HepG2 (cell line): Measurements from ENCODE around the gene OR10H1. TPM values are rescaled to one million over a fixed set of nuclear protein-coding genes. Genes with fewer than 3 reads are reported as not detected.

Experiments used
- ATAC-seq: fragments of 200-7000 bp; cut with Tn5 transposase; 3 replicates; pipeline ENCODE4 v1.9.1; 2020; ENCODE audit warnings: mild to moderate bottlenecking, moderate library complexity
- BruUV-seq: library from RNA; stranded (reverse); fragments of 400-500 nt; replicated peaks from 2 replicates; lab custom pipeline; 2021; lab: Mats Ljungman, UMichigan
- CTCF ChIA-PET: fragments of 300-600 bp; formaldehyde crosslinking; extraction: SDS; loops from one replicate; lab custom pipeline; 2021; ENCODE audit warnings: low total read pairs, inconsistent platforms, low intra/inter-chr PET ratio; lab: Yijun Ruan, JAX
- POLR2A ChIA-PET: fragments of 350-600 bp; sonication (Branson Sonifier 250); formaldehyde crosslinking; loops from one replicate; lab custom pipeline; 2020; ENCODE audit warnings: antibody characterized with exemption, inconsistent platforms; lab: Yijun Ruan, JAX
- DNase-seq: peaks from one replicate; pipeline ENCODE4 v3.0.0-alpha.2; 2015; ENCODE audit warnings: low spot score
- FAIRE-seq: peaks from 3 replicates; lab custom pipeline; 2011; peaks lifted over from hg19 to GRCh38; lab: Jason Lieb, UNC
- H2AFZ ChIP-seq: one replicate; pipeline ENCODE4 v1.6.1; 2011; ENCODE audit warnings: low read length, inconsistent platforms
- H3K27ac ChIP-seq: fragments of 300-600 bp; 3 replicates; pipeline ENCODE4 v1.8.0; 2011; ENCODE audit warnings: mixed run types, mild to moderate bottlenecking, mixed read lengths, low read length, inconsistent platforms; ENCODE audit not compliant: insufficient read depth; ENCODE audit errors: extremely low read length
- H3K27me3 ChIP-seq, 2 experiments: fragments of 200-600 bp in 1 of 2; 2 replicates in 1 of 2; 3 replicates in 1 of 2; pipeline versions ENCODE4 v1.6.0 to v1.8.0; 2011; ENCODE audit warnings: low read length in 2 of 2, mild to moderate bottlenecking in 2 of 2, moderate library complexity in 2 of 2, inconsistent platforms in 1 of 2; ENCODE audit not compliant: insufficient read depth in 2 of 2, control insufficient read depth in 1 of 2
- H3K36me3 ChIP-seq, 2 experiments: fragments of 200-600 bp in 1 of 2; replicated peaks in 1 of 2; 2 replicates in 1 of 2; 3 replicates in 1 of 2; pipeline versions ENCODE4 v1.5.1 to v1.8.0; 2011; ENCODE audit warnings: low read length in 2 of 2, inconsistent platforms in 1 of 2; ENCODE audit not compliant: insufficient read depth in 2 of 2, control insufficient read depth in 1 of 2
- H3K4me1 ChIP-seq: 2 replicates; pipeline ENCODE4 v1.5.1; 2012; ENCODE audit warnings: low read length, inconsistent platforms; ENCODE audit not compliant: insufficient read depth
- H3K4me2 ChIP-seq: 2 replicates; pipeline ENCODE4 v1.6.0; 2011; ENCODE audit warnings: low read depth, low read length, inconsistent platforms
- H3K4me3 ChIP-seq, 3 experiments: fragments of 200-600 bp in 1 of 3; sonication (generic), shearing (Covaris generic) in 1 of 3; replicated peaks in 1 of 3; 2 replicates each; pipeline ENCODE4 v1.5.1; 2011 to 2016; ENCODE audit warnings: low read length in 3 of 3, inconsistent platforms in 2 of 3, low read depth in 2 of 3, mild to moderate bottlenecking in 2 of 3, control low read depth in 1 of 3, mixed read lengths in 1 of 3; ENCODE audit not compliant: insufficient read depth in 1 of 3
- H3K79me2 ChIP-seq: one replicate; pipeline ENCODE4 v1.6.1; 2011; ENCODE audit warnings: low read length, inconsistent platforms; ENCODE audit not compliant: insufficient read depth
- H3K9ac ChIP-seq: 2 replicates; pipeline ENCODE4 v1.6.0; 2011; ENCODE audit warnings: mild to moderate bottlenecking, low read depth, low read length, inconsistent platforms; ENCODE audit not compliant: insufficient read depth
- H3K9me3 ChIP-seq: 2 replicates; pipeline ENCODE4 v1.5.1; 2012; ENCODE audit warnings: mild to moderate bottlenecking, low read length
- H4K20me1 ChIP-seq: 2 replicates; pipeline ENCODE4 v1.6.0; 2011; ENCODE audit warnings: inconsistent platforms, mild to moderate bottlenecking, low read length, moderate library complexity; ENCODE audit not compliant: insufficient read depth
- FIP1L1 ChIP-seq: fragments of 200-400 bp; formaldehyde crosslinking; IDR thresholded peaks from 2 replicates; pipeline ENCODE4 v1.6.1; 2018; ENCODE audit warnings: low read depth, mild to moderate bottlenecking, low read length, moderate library complexity, borderline replicate concordance; ENCODE audit not compliant: insufficient read depth
- GABPA ChIP-seq, 2 experiments: IDR thresholded peaks; 2 replicates each; pipeline ENCODE4 v1.6.1; 2011 to 2016; ENCODE audit warnings: low read depth in 2 of 2, low read length in 1 of 2, missing biosample characterization in 1 of 2, missing genetic modification characterization in 1 of 2
- MBNL3 ChIP-seq: fragments of 250-450 bp; sonication (Bioruptor Pico); conservative IDR thresholded peaks from 2 replicates; pipeline ENCODE4 v1.8.0; 2022; ENCODE audit warnings: mild to moderate bottlenecking, inconsistent platforms
- MIER2 ChIP-seq: IDR thresholded peaks from 2 replicates; pipeline ENCODE4 v1.6.1; 2016; ENCODE audit warnings: missing biosample characterization, missing genetic modification reagents
- MIER3 ChIP-seq: IDR thresholded peaks from 2 replicates; pipeline ENCODE4 v1.6.1; 2016; ENCODE audit warnings: missing compliant biosample characterization, borderline replicate concordance
- RAD21 ChIP-seq: fragments of 450-650 bp; formaldehyde crosslinking; IDR thresholded peaks from 2 replicates; pipeline ENCODE4 v1.5.0; 2020; ENCODE audit warnings: mild to moderate bottlenecking
- SMC3 ChIP-seq: IDR thresholded peaks from 2 replicates; pipeline ENCODE4 v1.6.1; 2011; ENCODE audit warnings: low read length, improper control_type of control experiment
- SP1 ChIP-seq, 2 experiments: fragments of 450-650 bp in 1 of 2; sonication (generic) in 1 of 2; formaldehyde crosslinking in 1 of 2; IDR thresholded peaks; 2 replicates each; pipeline versions ENCODE4 v1.4.0 to v1.6.1; 2016 to 2020; ENCODE audit warnings: missing genetic modification reagents in 1 of 2
- STAG1 ChIP-seq: sonication (generic); formaldehyde crosslinking; IDR thresholded peaks from 2 replicates; pipeline ENCODE4 v1.4.0; 2020; ENCODE audit warnings: missing genetic modification reagents
- TSC22D2 ChIP-seq: sonication (generic); formaldehyde crosslinking; IDR thresholded peaks from 2 replicates; pipeline ENCODE4 v1.5.1; 2020; ENCODE audit warnings: missing genetic modification reagents, mild to moderate bottlenecking, borderline replicate concordance
- XRCC5 ChIP-seq: fragments of 200-400 bp; formaldehyde crosslinking; optimal IDR thresholded peaks from 2 replicates; pipeline ENCODE3; 2017; ENCODE audit warnings: mild to moderate bottlenecking, low read length
- ZNF333 ChIP-seq: sonication (generic); formaldehyde crosslinking; IDR thresholded peaks from 2 replicates; pipeline ENCODE4 v1.4.0; 2020; ENCODE audit warnings: mild to moderate bottlenecking, missing genetic modification reagents, borderline replicate concordance
- WGBS: methylation state at CpG from one replicate; pipeline ENCODE4 v1.1.6; 2017; ENCODE audit warnings: low lambda C conversion rate; 5-methylcytosine and 5-hydroxymethylcytosine counted together
- in situ Hi-C: cut with HindIII; loops from 2 replicates; pipeline ENCODE4 v1.10.0; 2017; ENCODE audit warnings: low pct_unique_long_range_greater_than_20kb; ENCODE audit not compliant: extremely low pct_ligation_motif_present
- intact Hi-C: fragments of 100-400 bp; cut with micrococcal nuclease; formaldehyde crosslinking; loops from one replicate; pipeline ENCODE4 v1.10.0; 2022; ENCODE audit not compliant: unreplicated experiment
- polyA plus RNA-seq, 8 experiments: library from polyadenylated mRNA; depleted of rRNA in 3 of 8; stranded (reverse) in 7 of 8; unstranded in 1 of 8; fragments of >200 nt; fragmentation: Illumina TruSeq in 4 of 8; extraction: Trizol in 4 of 8; gene quantifications; 2 replicates each; pipeline versions ENCODE4 v1.2.1 to v1.2.3, GENCODE V29; 2011 to 2016; ENCODE audit warnings: low read depth in 4 of 8, missing spikeins in 1 of 8, mixed read lengths in 1 of 8; ENCODE audit not compliant: insufficient read depth in 1 of 8
- total RNA-seq, 5 experiments: library from RNA; depleted of rRNA; stranded (reverse); fragments of >200 nt; fragmentation: Illumina TruSeq; extraction: Trizol; gene quantifications; 2 replicates each; pipeline ENCODE4 v1.2.3, GENCODE V29; 2016; ENCODE audit warnings: low read depth in 1 of 5
- TF ChIP-seq, protein P1 (sequence below): sonication (generic); formaldehyde crosslinking; IDR thresholded peaks from 2 replicates; pipeline ENCODE4 v1.5.0; 2020; ENCODE audit warnings: mild to moderate bottlenecking, missing genetic modification reagents, moderate library complexity
- TF ChIP-seq, protein P2 (sequence below), 2 experiments: IDR thresholded peaks; 2 replicates each; pipeline ENCODE4 v1.6.1; 2011 to 2012; ENCODE audit warnings: low read length in 2 of 2, borderline replicate concordance in 1 of 2, low read depth in 1 of 2, mild to moderate bottlenecking in 1 of 2, moderate library complexity in 1 of 2
- TF ChIP-seq, protein P3 (sequence below): sonication (generic); formaldehyde crosslinking; IDR thresholded peaks from 2 replicates; pipeline ENCODE4 v1.8.0; 2022; ENCODE audit warnings: mild to moderate bottlenecking, missing genetic modification reagents, borderline replicate concordance

OR10H1 gene
- total and polyA plus RNA-seq, 2 of the 13 experiments (the other 11 are each of a cell fraction or from before 2014, with no cell fraction given): not detected

DNA sequence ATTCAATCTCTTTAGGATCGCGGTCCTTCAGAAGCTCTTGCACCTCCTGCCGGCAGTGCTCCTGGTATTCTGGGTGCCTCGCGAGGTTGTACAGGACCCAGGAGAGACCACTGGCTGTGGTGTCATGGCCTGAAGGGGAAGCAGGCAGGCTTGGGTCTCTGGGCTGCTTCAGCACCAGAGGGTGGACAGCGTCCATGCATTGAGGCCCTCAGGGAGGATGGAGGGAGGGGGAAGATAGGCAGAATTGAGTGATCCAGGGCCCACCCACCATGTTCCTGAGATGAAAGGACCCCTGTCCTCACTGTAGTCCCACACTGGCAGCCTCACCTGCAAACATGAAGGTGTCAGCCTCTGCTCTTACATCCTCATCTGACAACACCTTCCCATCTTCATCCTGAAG, 45.9 kb downstream of the OR10H1 start (continued):
- TF ChIP-seq ZNF333 (CRISPR knock-in tag) (no peak), MIER3 (CRISPR knock-in tag) (0 out of 2 replicates have a peak, but pooled peaks have one; percentile 25)

DNA sequence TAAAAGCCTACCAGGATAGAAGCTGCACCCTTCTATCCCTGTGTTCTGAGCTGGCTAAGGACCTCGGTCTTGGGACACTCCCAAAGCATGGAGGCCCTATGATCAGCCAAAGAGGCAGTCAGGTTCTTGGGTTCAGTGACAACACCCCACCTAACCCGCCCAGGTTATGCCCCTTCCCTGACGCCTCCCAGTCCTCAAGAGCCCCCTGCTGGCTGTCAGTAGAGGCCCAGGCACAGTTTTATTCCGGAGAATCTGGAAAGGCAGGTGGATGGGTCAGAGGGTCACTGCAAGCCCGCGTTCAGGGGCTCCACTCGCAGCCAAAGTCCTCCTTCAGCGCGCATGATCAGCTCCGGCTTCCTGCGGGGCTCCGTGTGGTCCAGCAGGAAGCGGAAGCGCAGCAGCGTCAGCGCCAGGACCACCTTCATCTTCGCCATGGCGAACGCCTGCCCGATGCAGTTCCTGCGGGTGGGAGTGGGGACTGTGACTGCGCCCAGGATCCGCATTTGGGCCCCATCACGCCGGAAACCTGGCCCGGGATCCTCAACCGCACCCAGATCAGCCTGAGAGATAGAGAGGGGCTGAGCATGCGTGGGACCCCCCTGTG, 55.4 kb downstream of the OR10H1 start:
- peak; percentile 34 for DNase-seq
- H3K9ac ChIP-seq: no peak overlapping the region
- WGBS: 31% methylated on average over 16 of the region's 28 CpGs
- H2AFZ ChIP-seq: no peak overlapping the region
- no TSS peak for BruUV-seq
- intact Hi-C loops (loop anchor here (1.0 kb wide), 1 partner anchor 129 kb away; no protein-coding TSS in a partner anchor), in situ Hi-C loops (loop anchor here (5.0 kb wide), 1 partner anchor 133 kb away; no protein-coding TSS in a partner anchor)
- H3K36me3 ChIP-seq: no peaks in the 10 kb centered on the region
- no peaks in the 10 kb centered on the region for H4K20me1 ChIP-seq
- no peaks in the 10 kb centered on the region for H3K27me3 ChIP-seq
- POLR2A ChIA-PET: no interaction called here
- no peak for FAIRE-seq
- H3K4me3 ChIP-seq: no peak overlapping the region; a peak in 1 of 6 replicates
- H3K4me1 ChIP-seq: no peaks in the 10 kb centered on the region
- peak; percentile 80 for ATAC-seq
- no peak overlapping the region for H3K27ac ChIP-seq
- no peaks in the 10 kb centered on the region for H3K79me2 ChIP-seq
- H3K4me2 ChIP-seq: peak overlapping the region; percentile 31; the same call in 1 of the 2 replicates
- no peak for TF ChIP-seq MBNL3
- peak; percentile 79 for TF ChIP-seq RAD21
- no peak for TF ChIP-seq FIP1L1
- TF ChIP-seq, protein P1, sequence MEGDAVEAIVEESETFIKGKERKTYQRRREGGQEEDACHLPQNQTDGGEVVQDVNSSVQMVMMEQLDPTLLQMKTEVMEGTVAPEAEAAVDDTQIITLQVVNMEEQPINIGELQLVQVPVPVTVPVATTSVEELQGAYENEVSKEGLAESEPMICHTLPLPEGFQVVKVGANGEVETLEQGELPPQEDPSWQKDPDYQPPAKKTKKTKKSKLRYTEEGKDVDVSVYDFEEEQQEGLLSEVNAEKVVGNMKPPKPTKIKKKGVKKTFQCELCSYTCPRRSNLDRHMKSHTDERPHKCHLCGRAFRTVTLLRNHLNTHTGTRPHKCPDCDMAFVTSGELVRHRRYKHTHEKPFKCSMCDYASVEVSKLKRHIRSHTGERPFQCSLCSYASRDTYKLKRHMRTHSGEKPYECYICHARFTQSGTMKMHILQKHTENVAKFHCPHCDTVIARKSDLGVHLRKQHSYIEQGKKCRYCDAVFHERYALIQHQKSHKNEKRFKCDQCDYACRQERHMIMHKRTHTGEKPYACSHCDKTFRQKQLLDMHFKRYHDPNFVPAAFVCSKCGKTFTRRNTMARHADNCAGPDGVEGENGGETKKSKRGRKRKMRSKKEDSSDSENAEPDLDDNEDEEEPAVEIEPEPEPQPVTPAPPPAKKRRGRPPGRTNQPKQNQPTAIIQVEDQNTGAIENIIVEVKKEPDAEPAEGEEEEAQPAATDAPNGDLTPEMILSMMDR (CRISPR knock-in tag): peak; percentile 79
- TF ChIP-seq, protein P2, sequence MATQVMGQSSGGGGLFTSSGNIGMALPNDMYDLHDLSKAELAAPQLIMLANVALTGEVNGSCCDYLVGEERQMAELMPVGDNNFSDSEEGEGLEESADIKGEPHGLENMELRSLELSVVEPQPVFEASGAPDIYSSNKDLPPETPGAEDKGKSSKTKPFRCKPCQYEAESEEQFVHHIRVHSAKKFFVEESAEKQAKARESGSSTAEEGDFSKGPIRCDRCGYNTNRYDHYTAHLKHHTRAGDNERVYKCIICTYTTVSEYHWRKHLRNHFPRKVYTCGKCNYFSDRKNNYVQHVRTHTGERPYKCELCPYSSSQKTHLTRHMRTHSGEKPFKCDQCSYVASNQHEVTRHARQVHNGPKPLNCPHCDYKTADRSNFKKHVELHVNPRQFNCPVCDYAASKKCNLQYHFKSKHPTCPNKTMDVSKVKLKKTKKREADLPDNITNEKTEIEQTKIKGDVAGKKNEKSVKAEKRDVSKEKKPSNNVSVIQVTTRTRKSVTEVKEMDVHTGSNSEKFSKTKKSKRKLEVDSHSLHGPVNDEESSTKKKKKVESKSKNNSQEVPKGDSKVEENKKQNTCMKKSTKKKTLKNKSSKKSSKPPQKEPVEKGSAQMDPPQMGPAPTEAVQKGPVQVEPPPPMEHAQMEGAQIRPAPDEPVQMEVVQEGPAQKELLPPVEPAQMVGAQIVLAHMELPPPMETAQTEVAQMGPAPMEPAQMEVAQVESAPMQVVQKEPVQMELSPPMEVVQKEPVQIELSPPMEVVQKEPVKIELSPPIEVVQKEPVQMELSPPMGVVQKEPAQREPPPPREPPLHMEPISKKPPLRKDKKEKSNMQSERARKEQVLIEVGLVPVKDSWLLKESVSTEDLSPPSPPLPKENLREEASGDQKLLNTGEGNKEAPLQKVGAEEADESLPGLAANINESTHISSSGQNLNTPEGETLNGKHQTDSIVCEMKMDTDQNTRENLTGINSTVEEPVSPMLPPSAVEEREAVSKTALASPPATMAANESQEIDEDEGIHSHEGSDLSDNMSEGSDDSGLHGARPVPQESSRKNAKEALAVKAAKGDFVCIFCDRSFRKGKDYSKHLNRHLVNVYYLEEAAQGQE (IDR thresholded peaks at IDR 0.05; ENCODE audit: borderline replicate concordance in 1 of 2, low read depth in 1 of 2, low read length in 2 of 2): peak in 1 of 2 experiments; percentile 45; a peak in 1 of 4 replicates
- TF ChIP-seq XRCC5: peak; percentile 53
- TF ChIP-seq STAG1 (CRISPR knock-in tag): peak; percentile 83
- TF ChIP-seq GABPA (IDR thresholded peaks at IDR 0.05; ENCODE audit: low read depth, low read length): peak; percentile 27; the same call in 1 of the 2 replicates
- peak; percentile 38; the same call in 1 of the 2 replicates for TF ChIP-seq GABPA (CRISPR knock-in tag; IDR thresholded peaks at IDR 0.05; ENCODE audit: low read depth)
- TF ChIP-seq, protein P3, sequence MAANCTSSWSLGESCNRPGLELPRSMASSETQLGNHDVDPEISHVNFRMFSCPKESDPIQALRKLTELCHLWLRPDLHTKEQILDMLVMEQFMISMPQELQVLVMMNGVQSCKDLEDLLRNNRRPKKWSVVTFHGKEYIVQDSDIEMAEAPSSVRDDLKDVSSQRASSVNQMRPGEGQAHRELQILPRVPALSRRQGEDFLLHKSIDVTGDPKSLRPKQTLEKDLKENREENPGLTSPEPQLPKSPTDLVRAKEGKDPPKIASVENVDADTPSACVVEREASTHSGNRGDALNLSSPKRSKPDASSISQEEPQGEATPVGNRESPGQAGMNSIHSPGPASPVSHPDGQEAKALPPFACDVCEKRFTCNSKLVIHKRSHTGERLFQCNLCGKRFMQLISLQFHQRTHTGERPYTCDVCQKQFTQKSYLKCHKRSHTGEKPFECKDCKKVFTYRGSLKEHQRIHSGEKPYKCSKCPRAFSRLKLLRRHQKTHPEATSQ (CRISPR knock-in tag): no peak
- TF ChIP-seq SMC3: peak; percentile 92
- TF ChIP-seq TSC22D2: no peak
- no peak for TF ChIP-seq SP1 (IDR thresholded peaks at IDR 0.05)
- TF ChIP-seq SP1 (CRISPR knock-in tag; IDR thresholded peaks at IDR 0.05): no peak
- TF ChIP-seq MIER2: peak; percentile 88
- CTCF ChIA-PET: interaction anchor here (1.2 to 4.3 kb wide), 2 partner anchors 130 to 175 kb away, joined by 4 to 48 read pairs; no protein-coding TSS in a partner anchor
- no peaks in the 10 kb centered on the region for H3K9me3 ChIP-seq
